KMS-11 (cell line): Measurements from ENCODE around the gene KLHL26.

ENCODE experiments used
- H2AFZ ChIP-seq: fragments of 200-600 bp; sonication (generic); 2 replicates; pipeline ENCODE4 v1.6.1; 2016; ENCODE audit warnings: antibody characterized with exemption, mixed run types, low read depth
- H3K27ac ChIP-seq: fragments of 200-600 bp; sonication (generic); 2 replicates; pipeline ENCODE4 v1.6.1; 2016; ENCODE audit warnings: mild to moderate bottlenecking, mixed run types
- H3K27me3 ChIP-seq: fragments of 200-600 bp; sonication (generic); 2 replicates; pipeline ENCODE4 v1.6.1; 2017; ENCODE audit warnings: mild to moderate bottlenecking, low read depth, mixed run types, moderate library complexity; ENCODE audit not compliant: insufficient read depth
- H3K36me3 ChIP-seq: fragments of 200-600 bp; sonication (generic); 2 replicates; pipeline ENCODE4 v1.6.1; 2017; ENCODE audit warnings: mild to moderate bottlenecking, mixed run types; ENCODE audit not compliant: insufficient read depth
- H3K4me1 ChIP-seq: fragments of 200-600 bp; sonication (generic); 2 replicates; pipeline ENCODE4 v1.6.1; 2016; ENCODE audit warnings: mild to moderate bottlenecking, low read depth, mixed run types; ENCODE audit not compliant: poor library complexity, severe bottlenecking
- H3K4me2 ChIP-seq: fragments of 200-600 bp; sonication (generic); 2 replicates; pipeline ENCODE4 v1.7.0; 2016; ENCODE audit warnings: mild to moderate bottlenecking, mixed run types
- H3K4me3 ChIP-seq: fragments of 200-600 bp; sonication (generic); IDR thresholded peaks from 2 replicates; pipeline ENCODE4 v1.6.1; 2017; ENCODE audit warnings: low read depth, low read length, mixed read lengths; ENCODE audit not compliant: insufficient read depth
- H3K79me2 ChIP-seq: fragments of 200-600 bp; sonication (generic); 2 replicates; pipeline ENCODE4 v1.6.1; 2016; ENCODE audit warnings: low read depth, mixed run types; ENCODE audit not compliant: insufficient read depth
- H3K9ac ChIP-seq: fragments of 200-600 bp; sonication (generic); 2 replicates; pipeline ENCODE4 v1.6.1; 2016; ENCODE audit warnings: mild to moderate bottlenecking, mixed run types
- H4K20me1 ChIP-seq: fragments of 200-600 bp; sonication (generic); 2 replicates; pipeline ENCODE4 v1.6.1; 2016; ENCODE audit warnings: mild to moderate bottlenecking, mixed run types; ENCODE audit not compliant: insufficient read depth
- CTCF ChIP-seq: fragments of 200-600 bp; sonication (generic); conservative IDR thresholded peaks from 2 replicates; pipeline ENCODE4 v1.6.1; 2017; ENCODE audit warnings: low read depth, mild to moderate bottlenecking, antibody characterized with exemption, low read length, moderate library complexity, mixed read lengths

The KLHL26 gene

GRCh38 chr19:18668252-18668631 is 31.4 kb downstream of the KLHL26 start:
- no peak for TF ChIP-seq CTCF
- H4K20me1 ChIP-seq, result no peaks in the 10 kb centered on the region

GRCh38 chr19:18668744-18669523 is 32.1 kb downstream of the KLHL26 start:
- H3K9ac ChIP-seq, result no peak overlapping the region
- no peak overlapping the region for H2AFZ ChIP-seq
- H3K36me3 ChIP-seq, result no peaks in the 10 kb centered on the region
- no peaks in the 10 kb centered on the region for H3K79me2 ChIP-seq
- TF ChIP-seq CTCF, result no peak
- H4K20me1 ChIP-seq, result no peaks in the 10 kb centered on the region
- no peaks in the 10 kb centered on the region for H3K4me1 ChIP-seq
- no peak overlapping the region for H3K4me2 ChIP-seq
- no peak overlapping the region for H3K27ac ChIP-seq
- no peak overlapping the region for H3K4me3 ChIP-seq
- H3K27me3 ChIP-seq, result no peaks in the 10 kb centered on the region

More at GRCh38 chr19:18668252-18668631, 31.4 kb downstream of the KLHL26 start:
- no peak overlapping the region for H3K4me2 ChIP-seq
- H3K4me3 ChIP-seq, result no peak overlapping the region
- H3K36me3 ChIP-seq, result no peaks in the 10 kb centered on the region
- H3K27me3 ChIP-seq, result no peaks in the 10 kb centered on the region
- no peak overlapping the region for H2AFZ ChIP-seq
- H3K79me2 ChIP-seq, result no peaks in the 10 kb centered on the region
- H3K4me1 ChIP-seq, result no peaks in the 10 kb centered on the region
- no peak overlapping the region for H3K9ac ChIP-seq
- no peak overlapping the region for H3K27ac ChIP-seq

- Histone ChIP-seq H3K4me2 (no peak overlapping the region), H3K27me3 (no peaks in the 10 kb centered on the region), H3K27ac (no peak overlapping the region), H3K9ac (no peak overlapping the region), H4K20me1 (no peaks in the 10 kb centered on the region), H3K4me1 (no peaks in the 10 kb centered on the region), H3K4me3 (no peak overlapping the region), H2AFZ (no peak overlapping the region), H3K79me2 (no peaks in the 10 kb centered on the region), H3K36me3 (no peaks in the 10 kb centered on the region)
- TF ChIP-seq CTCF, result no peak
These were observed 32.6 kb downstream of the KLHL26 start for GRCh38 chr19:18669524-18669817.

DNA sequence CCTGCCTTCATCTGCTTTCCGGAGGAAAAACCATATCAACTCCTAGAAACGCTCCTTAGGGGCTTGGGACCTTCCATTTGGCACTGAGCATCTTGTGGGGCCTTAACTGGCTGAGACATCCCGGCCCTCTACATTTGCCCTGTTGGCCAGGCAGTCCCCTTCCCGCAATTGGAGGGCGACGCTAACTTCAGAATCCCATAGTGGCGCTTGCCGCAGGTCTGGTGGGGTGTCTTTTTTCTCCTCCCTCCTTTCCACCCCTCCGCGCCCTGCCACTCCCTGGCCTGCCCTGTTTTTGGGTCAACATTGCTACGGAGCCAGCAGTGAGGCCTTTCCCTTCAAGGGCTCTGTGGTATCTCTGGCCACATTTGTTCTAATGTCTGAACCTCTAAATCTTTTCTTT is 33.1 kb downstream of the KLHL26 start:
- Histone ChIP-seq H4K20me1 (no peaks in the 10 kb centered on the region), H3K36me3 (no peaks in the 10 kb centered on the region), H3K79me2 (no peaks in the 10 kb centered on the region), H3K9ac (no peak overlapping the region), H3K27me3 (no peaks in the 10 kb centered on the region), H3K4me2 (no peak overlapping the region), H3K4me1 (no peaks in the 10 kb centered on the region), H3K27ac (no peak overlapping the region), H3K4me3 (no peak overlapping the region), H2AFZ (no peak overlapping the region)
- TF ChIP-seq CTCF, result no peak
